SK-N-SH (cell line): ENCODE data around the gene ABHD2. TPM values are rescaled to one million over a fixed set of nuclear protein-coding genes. Genes with fewer than 3 reads are reported as not detected.

ENCODE experiments used
- CTCF ChIA-PET: fragments of 300-600, 350-600 bp; formaldehyde crosslinking; extraction: SDS; loops from one replicate; lab custom pipeline; 2021; lab: Yijun Ruan, JAX
- POLR2A ChIA-PET: fragments of 350-600 bp; sonication (Branson Sonifier 250); formaldehyde crosslinking; extraction: SDS; loops from one replicate; lab custom pipeline; 2020; ENCODE audit warnings: antibody characterized with exemption, inconsistent platforms; lab: Yijun Ruan, JAX
- DNase-seq: peaks from one replicate; pipeline ENCODE4 v3.0.0; 2012
- H2AFZ ChIP-seq: fragments of 200-600 bp; sonication (generic); 2 replicates; pipeline ENCODE4 v1.8.1; 2016; ENCODE audit warnings: antibody characterized with exemption, mild to moderate bottlenecking, low read depth
- H3F3A ChIP-seq: fragments of 200-600 bp; sonication (generic); replicated peaks from 2 replicates; pipeline ENCODE3; 2016; ENCODE audit warnings: antibody characterized with exemption, mild to moderate bottlenecking; ENCODE audit not compliant: insufficient read depth
- H3K27ac ChIP-seq, 2 experiments: fragments of 200-500 bp in 1 of 2; fragments of 200-600 bp in 1 of 2; sonication (Bioruptor generic) in 1 of 2; sonication (generic), shearing (Covaris generic) in 1 of 2; 2 replicates each; pipeline versions ENCODE4 v1.5.1 to v1.6.1; 2014 to 2016; ENCODE audit warnings: low read depth in 2 of 2, inconsistent platforms in 1 of 2, low read length in 1 of 2, mild to moderate bottlenecking in 1 of 2, mixed read lengths in 1 of 2
- H3K27me3 ChIP-seq: fragments of 200-600 bp; sonication (generic), shearing (Covaris generic); 2 replicates; pipeline ENCODE4 v1.6.1; 2016; ENCODE audit warnings: mixed run types; ENCODE audit not compliant: insufficient read depth
- H3K36me3 ChIP-seq, 2 experiments: fragments of 200-500 bp in 1 of 2; fragments of 200-600 bp in 1 of 2; sonication (Bioruptor generic) in 1 of 2; sonication (generic) in 1 of 2; replicated peaks in 1 of 2; 2 replicates each; pipeline versions ENCODE3 to v1.5.1; 2014 to 2016; ENCODE audit warnings: low read length in 1 of 2, mild to moderate bottlenecking in 1 of 2; ENCODE audit not compliant: insufficient read depth in 2 of 2, control insufficient read depth in 1 of 2
- H3K4me1 ChIP-seq, 2 experiments: fragments of 200-500 bp in 1 of 2; fragments of 200-600 bp in 1 of 2; sonication (Bioruptor generic) in 1 of 2; sonication (generic), shearing (Covaris generic) in 1 of 2; 2 replicates each; pipeline versions ENCODE4 v1.5.1 to v1.6.1; 2014 to 2016; ENCODE audit warnings: low read depth in 1 of 2, low read length in 1 of 2, mixed run types in 1 of 2; ENCODE audit not compliant: insufficient read depth in 2 of 2, control insufficient read depth in 1 of 2
- H3K4me2 ChIP-seq: fragments of 200-600 bp; sonication (generic), shearing (Covaris generic); 2 replicates; pipeline ENCODE4 v1.6.1; 2017; ENCODE audit warnings: mixed run types
- H3K4me3 ChIP-seq, 2 experiments: fragments of 200-500 bp in 1 of 2; fragments of 200-600 bp in 1 of 2; sonication (Bioruptor generic) in 1 of 2; sonication (generic), shearing (Covaris generic) in 1 of 2; 2 replicates each; pipeline versions ENCODE4 v1.5.1 to v1.8.1; 2014 to 2016; ENCODE audit warnings: low read depth in 2 of 2, inconsistent platforms in 1 of 2, low read length in 1 of 2, mild to moderate bottlenecking in 1 of 2, mixed read lengths in 1 of 2, moderate library complexity in 1 of 2
- H3K79me2 ChIP-seq: fragments of 200-600 bp; sonication (generic); 2 replicates; pipeline ENCODE4 v1.8.1; 2017; ENCODE audit warnings: mild to moderate bottlenecking; ENCODE audit not compliant: insufficient read depth
- H3K9ac ChIP-seq: fragments of 200-600 bp; sonication (generic); 2 replicates; pipeline ENCODE4 v1.6.1; 2017; ENCODE audit warnings: mixed run types
- H3K9me2 ChIP-seq: fragments of 200-600 bp; sonication (generic); 2 replicates; pipeline ENCODE4 v1.6.1; 2017; ENCODE audit warnings: mixed run types
- H3K9me3 ChIP-seq: fragments of 200-600 bp; sonication (generic); 2 replicates; pipeline ENCODE4 v1.6.1; 2017; ENCODE audit warnings: mixed run types, mild to moderate bottlenecking, moderate library complexity
- H4K20me1 ChIP-seq: fragments of 200-600 bp; sonication (generic); 2 replicates; pipeline ENCODE4 v1.6.1; 2017; ENCODE audit warnings: mild to moderate bottlenecking, mixed run types; ENCODE audit not compliant: insufficient read depth
- CTCF ChIP-seq: fragments of 200-600 bp; sonication (generic); IDR thresholded peaks from 2 replicates; pipeline ENCODE4 v1.6.1; 2017; ENCODE audit warnings: antibody characterized with exemption, mild to moderate bottlenecking, moderate library complexity
- FOXM1 ChIP-seq: IDR thresholded peaks from 2 replicates; pipeline ENCODE4 v1.4.0; 2012; ENCODE audit warnings: low read depth, mild to moderate bottlenecking
- GABPA ChIP-seq: IDR thresholded peaks from 2 replicates; pipeline ENCODE4 v1.4.0; 2012; ENCODE audit warnings: low read depth, mild to moderate bottlenecking
- MAX ChIP-seq: IDR thresholded peaks from 2 replicates; pipeline ENCODE4 v1.4.0; 2012; ENCODE audit warnings: low read depth
- MEF2A ChIP-seq: IDR thresholded peaks from 2 replicates; pipeline ENCODE4 v1.4.0; 2012; ENCODE audit warnings: low read depth, borderline replicate concordance
- MXI1 ChIP-seq: IDR thresholded peaks from 2 replicates; pipeline ENCODE4 v1.6.1; 2012; ENCODE audit warnings: mild to moderate bottlenecking, low read depth, low read length, improper control_type of control experiment
- NFIC ChIP-seq: IDR thresholded peaks from 2 replicates; pipeline ENCODE4 v1.4.0; 2012; ENCODE audit warnings: borderline replicate concordance
- NRF1 ChIP-seq: IDR thresholded peaks from 2 replicates; pipeline ENCODE4 v1.6.1; 2012; ENCODE audit warnings: low read depth, mild to moderate bottlenecking, low read length
- RAD21 ChIP-seq: IDR thresholded peaks from 2 replicates; pipeline ENCODE4 v1.6.1; 2012; ENCODE audit warnings: mild to moderate bottlenecking, low read length
- RXRA ChIP-seq: IDR thresholded peaks from 2 replicates; pipeline ENCODE4 v1.4.0; 2012; ENCODE audit warnings: low read depth, mild to moderate bottlenecking, borderline replicate concordance
- SIN3A ChIP-seq: IDR thresholded peaks from 2 replicates; pipeline ENCODE4 v1.6.1; 2012; ENCODE audit warnings: low read depth, mild to moderate bottlenecking, low read length, moderate library complexity, borderline replicate concordance
- TAF1 ChIP-seq: IDR thresholded peaks from 2 replicates; pipeline ENCODE4 v1.6.1; 2012; ENCODE audit warnings: low read depth, mild to moderate bottlenecking, low read length, moderate library complexity, borderline replicate concordance
- YY1 ChIP-seq: IDR thresholded peaks from 2 replicates; pipeline ENCODE4 v1.4.0; 2012; ENCODE audit warnings: low read depth, mild to moderate bottlenecking
- WGBS: methylation state at CpG from one replicate; pipeline ENCODE4 v1.1.6; 2017; ENCODE audit warnings: low lambda C conversion rate; 5-methylcytosine and 5-hydroxymethylcytosine counted together
- polyA plus RNA-seq, 3 experiments: library from polyadenylated mRNA; depleted of rRNA; stranded (reverse); fragments of >200 nt; gene quantifications; 2 replicates each; pipeline ENCODE4 v1.2.3, GENCODE V29; 2012
- TF ChIP-seq, protein P1 (sequence below): IDR thresholded peaks from 2 replicates; pipeline ENCODE4; 2012
- TF ChIP-seq, protein P2 (sequence below): IDR thresholded peaks from 2 replicates; pipeline ENCODE4 v1.4.0; 2012; ENCODE audit warnings: low read depth, borderline replicate concordance

Gene ABHD2
- polyA plus RNA-seq, 1 of the 3 experiments (the other 2 are of a cell fraction): 19.2 TPM

- H3K27ac ChIP-seq: no peak overlapping the region
- DNase-seq: no peak
- H3K4me3 ChIP-seq: no peak overlapping the region
- no peaks in the 10 kb centered on the region for H4K20me1 ChIP-seq
- peaks cover 10% of the 10 kb centered on the region for H3F3A ChIP-seq
- H3K27me3 ChIP-seq: no peaks in the 10 kb centered on the region
- no peaks in the 10 kb centered on the region for H3K9me2 ChIP-seq
- no peak overlapping the region for H2AFZ ChIP-seq
- H3K79me2 ChIP-seq: no peaks in the 10 kb centered on the region
- H3K9me3 ChIP-seq: no peaks in the 10 kb centered on the region
- peaks cover 0 to 50% of the 10 kb centered on the region in 2 experiments for H3K36me3 ChIP-seq
- POLR2A ChIA-PET: no interaction called here
- H3K9ac ChIP-seq: no peak overlapping the region
- WGBS: 90% methylated on average over 3 of the region's 7 CpGs
- CTCF ChIA-PET: interaction anchor here (1.0 to 5.6 kb wide), 5 partner anchors 10 to 246 kb away, joined by 3 to 49 read pairs (median 16); no protein-coding TSS in a partner anchor
- TF ChIP-seq FOXM1: no peak
- TF ChIP-seq NFIC: peak; percentile 22; the same call in 1 of the 2 replicates
- peaks cover 4 to 7% of the 10 kb centered on the region in 2 experiments; a peak in 1 of 4 replicates for H3K4me1 ChIP-seq
- H3K4me2 ChIP-seq: no peak overlapping the region
These were observed 108.7 kb downstream of the ABHD2 start for GRCh38 chr15:89196994-89197393.

DNA sequence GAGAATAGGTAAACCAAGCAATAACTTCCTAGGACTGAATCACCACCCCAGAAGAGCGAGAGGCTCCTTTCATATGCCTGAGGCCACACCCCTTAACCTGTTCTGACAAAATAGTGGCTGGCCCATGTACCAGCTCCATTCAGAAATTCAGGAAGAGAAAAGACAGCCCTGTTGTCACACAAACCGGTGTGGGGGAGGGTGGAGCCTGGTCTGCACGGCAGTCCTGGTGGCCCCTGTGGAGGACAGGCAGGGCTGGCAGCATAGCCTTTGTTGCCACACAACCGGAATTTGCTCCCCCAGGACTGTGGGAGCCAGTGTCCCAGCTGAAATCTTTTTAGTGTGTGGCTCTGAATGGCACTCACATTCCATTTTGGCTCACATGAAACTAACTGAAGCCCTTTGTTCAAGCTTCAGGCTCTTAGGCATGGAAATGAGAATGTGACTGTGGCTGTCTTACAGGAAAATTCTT lies 109.3 kb downstream of the ABHD2 start:
- Histone ChIP-seq H3K79me2 (no peaks in the 10 kb centered on the region), H2AFZ (no peak overlapping the region), H3K9me3 (no peaks in the 10 kb centered on the region), H3K9me2 (no peaks in the 10 kb centered on the region), H3F3A (peaks cover 4% of the 10 kb centered on the region), H4K20me1 (no peaks in the 10 kb centered on the region), H3K9ac (no peak overlapping the region), H3K4me2 (no peak overlapping the region), H3K27ac (no peak overlapping the region), H3K36me3 (peaks cover 0 to 50% of the 10 kb centered on the region in 2 experiments), H3K4me3 (no peak overlapping the region), H3K4me1 (peaks cover 1 to 4% of the 10 kb centered on the region in 2 experiments; a peak in 1 of 4 replicates), H3K27me3 (no peaks in the 10 kb centered on the region)
- WGBS: 93% methylated on average over 3 of the region's 4 CpGs
- no peak for TF ChIP-seq RXRA
- no peak for TF ChIP-seq MEF2A
- TF ChIP-seq, protein P1, sequence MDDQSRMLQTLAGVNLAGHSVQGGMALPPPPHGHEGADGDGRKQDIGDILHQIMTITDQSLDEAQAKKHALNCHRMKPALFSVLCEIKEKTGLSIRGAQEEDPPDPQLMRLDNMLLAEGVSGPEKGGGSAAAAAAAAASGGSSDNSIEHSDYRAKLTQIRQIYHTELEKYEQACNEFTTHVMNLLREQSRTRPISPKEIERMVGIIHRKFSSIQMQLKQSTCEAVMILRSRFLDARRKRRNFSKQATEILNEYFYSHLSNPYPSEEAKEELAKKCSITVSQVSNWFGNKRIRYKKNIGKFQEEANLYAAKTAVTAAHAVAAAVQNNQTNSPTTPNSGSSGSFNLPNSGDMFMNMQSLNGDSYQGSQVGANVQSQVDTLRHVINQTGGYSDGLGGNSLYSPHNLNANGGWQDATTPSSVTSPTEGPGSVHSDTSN: no peak
- TF ChIP-seq RAD21: no peak
- no peak for TF ChIP-seq MXI1
- no peak for TF ChIP-seq GABPA
- no peak for TF ChIP-seq SIN3A
- TF ChIP-seq, protein P2, sequence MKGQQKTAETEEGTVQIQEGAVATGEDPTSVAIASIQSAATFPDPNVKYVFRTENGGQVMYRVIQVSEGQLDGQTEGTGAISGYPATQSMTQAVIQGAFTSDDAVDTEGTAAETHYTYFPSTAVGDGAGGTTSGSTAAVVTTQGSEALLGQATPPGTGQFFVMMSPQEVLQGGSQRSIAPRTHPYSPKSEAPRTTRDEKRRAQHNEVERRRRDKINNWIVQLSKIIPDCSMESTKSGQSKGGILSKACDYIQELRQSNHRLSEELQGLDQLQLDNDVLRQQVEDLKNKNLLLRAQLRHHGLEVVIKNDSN: no peak
- no peak for TF ChIP-seq NRF1
- TF ChIP-seq MAX: no peak
- no peak for TF ChIP-seq YY1
- no peak for TF ChIP-seq CTCF
- no peak for TF ChIP-seq TAF1
- no peak for DNase-seq
- CTCF ChIA-PET: interaction anchor here (1.0 to 5.6 kb wide), 5 partner anchors 9 to 245 kb away, joined by 3 to 49 read pairs (median 16); no protein-coding TSS in a partner anchor
- POLR2A ChIA-PET: no interaction called here
